Fibroblast of villous mesenchyme (primary cell): Measurements from ENCODE around the gene DUSP15. TPM values are rescaled to one million over a fixed set of nuclear protein-coding genes. Genes with fewer than 3 reads are reported as not detected.
"Not testable (repeated sequence)": the region's sequence is repeated elsewhere in the genome, so short reads cannot be mapped to it uniquely, and the experiment has no call there.

Experiments
- DNase-seq: peaks from one replicate; pipeline ENCODE4 v3.0.0-alpha.2; 2010; ENCODE audit warnings: low read depth
- H3K4me3 ChIP-seq: 2 replicates; pipeline ENCODE4 v1.5.1; 2011; ENCODE audit warnings: low read depth, mild to moderate bottlenecking, low read length
- total RNA-seq: library from RNA; depleted of rRNA; stranded (reverse); fragments of >200 nt; gene quantifications from 2 replicates; pipeline ENCODE4 v1.2.3, GENCODE V29; 2012
- TF ChIP-seq, protein P1 (sequence below): IDR thresholded peaks from 2 replicates; pipeline ENCODE4 v1.5.1; 2012; ENCODE audit warnings: low read depth, mild to moderate bottlenecking, low read length; ENCODE audit not compliant: insufficient read depth

The DUSP15 gene
- total RNA-seq, 1 donor = not detected

DNA sequence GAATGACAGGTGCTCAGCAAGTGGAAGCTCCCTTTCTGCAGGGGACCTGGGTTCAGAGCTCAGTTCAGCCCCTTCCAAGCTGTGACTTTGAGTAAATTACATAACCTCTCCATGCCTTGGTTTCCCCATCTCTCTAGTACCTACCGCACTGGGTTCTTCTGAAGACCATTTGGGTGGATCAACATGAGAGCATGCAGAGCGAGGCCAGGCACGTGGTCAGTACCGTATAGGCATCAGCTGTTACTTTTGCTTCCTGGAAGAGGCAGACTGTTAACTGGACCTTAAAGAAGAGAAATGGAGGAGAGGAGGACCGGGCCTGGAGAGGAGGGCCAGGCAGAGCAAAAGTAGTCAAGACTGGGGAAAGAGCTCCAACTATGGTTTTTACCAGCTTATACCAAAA is 52.9 kb downstream of the DUSP15 start:
- no peak overlapping the region for H3K4me3 ChIP-seq
- DNase-seq = no peak
- TF ChIP-seq, protein P1, sequence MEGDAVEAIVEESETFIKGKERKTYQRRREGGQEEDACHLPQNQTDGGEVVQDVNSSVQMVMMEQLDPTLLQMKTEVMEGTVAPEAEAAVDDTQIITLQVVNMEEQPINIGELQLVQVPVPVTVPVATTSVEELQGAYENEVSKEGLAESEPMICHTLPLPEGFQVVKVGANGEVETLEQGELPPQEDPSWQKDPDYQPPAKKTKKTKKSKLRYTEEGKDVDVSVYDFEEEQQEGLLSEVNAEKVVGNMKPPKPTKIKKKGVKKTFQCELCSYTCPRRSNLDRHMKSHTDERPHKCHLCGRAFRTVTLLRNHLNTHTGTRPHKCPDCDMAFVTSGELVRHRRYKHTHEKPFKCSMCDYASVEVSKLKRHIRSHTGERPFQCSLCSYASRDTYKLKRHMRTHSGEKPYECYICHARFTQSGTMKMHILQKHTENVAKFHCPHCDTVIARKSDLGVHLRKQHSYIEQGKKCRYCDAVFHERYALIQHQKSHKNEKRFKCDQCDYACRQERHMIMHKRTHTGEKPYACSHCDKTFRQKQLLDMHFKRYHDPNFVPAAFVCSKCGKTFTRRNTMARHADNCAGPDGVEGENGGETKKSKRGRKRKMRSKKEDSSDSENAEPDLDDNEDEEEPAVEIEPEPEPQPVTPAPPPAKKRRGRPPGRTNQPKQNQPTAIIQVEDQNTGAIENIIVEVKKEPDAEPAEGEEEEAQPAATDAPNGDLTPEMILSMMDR = no peak

DNA sequence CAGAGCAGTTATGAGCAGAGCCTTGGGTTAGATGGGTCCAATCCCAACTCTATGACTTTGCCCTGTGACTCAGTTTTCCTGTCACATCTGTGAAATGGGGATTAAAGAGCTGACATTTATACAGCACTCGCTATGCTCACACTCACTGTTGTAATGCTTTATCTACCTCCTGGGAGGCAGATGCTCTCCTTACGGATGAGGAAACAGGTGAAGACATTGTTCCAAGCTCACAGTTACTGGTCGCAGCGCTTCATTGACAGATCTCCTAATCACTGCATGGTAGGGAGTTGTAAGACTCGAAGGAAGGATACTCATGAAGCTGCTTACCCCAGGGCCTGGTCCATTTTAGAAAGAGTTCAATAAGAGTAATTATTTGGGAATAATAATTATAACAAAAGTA is 54.1 kb downstream of the DUSP15 start:
- TF ChIP-seq, protein P1 = no peak
- no peak overlapping the region for H3K4me3 ChIP-seq
- no peak for DNase-seq

DNA sequence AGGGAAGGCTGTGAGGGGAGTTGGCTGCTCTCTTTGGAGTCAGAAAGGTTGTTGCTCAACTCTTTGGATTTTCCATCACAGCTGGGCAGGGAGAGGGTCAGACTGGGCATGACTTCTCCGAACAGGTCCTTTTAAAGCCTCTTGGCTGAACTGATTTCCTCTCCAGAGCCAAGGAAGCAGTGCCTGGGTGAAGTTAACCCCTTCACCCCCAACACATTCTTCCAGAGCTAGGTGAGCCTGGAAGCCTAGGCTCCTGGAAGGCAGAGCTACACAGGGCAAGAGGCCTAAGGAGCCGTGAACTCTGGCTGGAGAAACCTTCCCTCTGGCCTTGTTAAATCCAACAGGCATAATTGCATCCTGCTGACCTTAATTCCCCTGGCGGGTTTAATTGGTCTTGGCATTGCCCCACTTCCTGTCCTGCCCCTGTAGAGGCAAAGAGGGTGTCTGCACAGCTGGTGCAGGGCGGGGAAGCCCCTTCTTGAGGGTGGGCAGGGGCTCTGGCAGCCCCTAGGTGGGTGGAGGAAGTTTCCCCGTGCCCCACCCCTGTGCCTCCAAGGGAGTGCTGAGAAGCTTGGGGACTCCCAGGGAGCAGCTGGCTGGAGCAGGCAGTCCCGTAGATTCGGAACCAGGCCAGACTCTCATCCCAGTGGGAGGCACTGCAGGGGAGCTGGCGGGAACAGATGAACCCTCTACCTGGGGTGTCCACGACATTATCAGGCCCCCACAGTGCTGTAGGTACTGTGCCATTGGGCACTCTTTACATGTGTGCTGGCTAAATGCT is 54.7 kb downstream of the DUSP15 start:
- DNase-seq = peak; percentile 46

DNA sequence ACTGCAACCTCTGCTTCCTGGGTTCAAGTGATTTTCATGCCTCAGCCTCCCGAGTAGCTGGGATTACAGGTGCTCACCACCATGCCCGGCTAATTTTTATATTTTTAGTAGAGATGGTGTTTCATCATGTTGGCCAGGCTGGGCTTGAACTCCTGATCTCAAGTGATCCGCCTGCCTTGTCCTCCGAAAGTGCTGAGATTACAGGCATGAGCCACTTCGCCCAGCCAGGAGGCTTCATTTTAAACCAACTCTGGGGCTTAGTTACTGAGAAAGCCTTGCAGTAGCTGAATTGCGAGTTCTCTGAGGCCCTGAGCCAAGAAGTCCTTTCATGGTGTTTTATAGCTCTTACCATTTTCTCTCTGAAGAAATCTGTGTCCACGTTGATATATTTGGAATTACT is 56.2 kb downstream of the DUSP15 start:
- H3K4me3 ChIP-seq, DNase-seq: not testable (repeated sequence)

More for the DNA sequence above, 54.7 kb downstream of the DUSP15 start:
- TF ChIP-seq, protein P1 = no peak
- no peak overlapping the region for H3K4me3 ChIP-seq

GRCh38 chr20:31813611-31814010 is 56.7 kb downstream of the DUSP15 start:
- DNase-seq = no peak
- TF ChIP-seq, protein P1 = no peak
- no peak overlapping the region for H3K4me3 ChIP-seq

GRCh38 chr20:31811796-31812728 is 58.3 kb downstream of the DUSP15 start:
- TF ChIP-seq, protein P1 = no peak
- H3K4me3 ChIP-seq = no peak overlapping the region
- DNase-seq = peak; percentile 93

DNA sequence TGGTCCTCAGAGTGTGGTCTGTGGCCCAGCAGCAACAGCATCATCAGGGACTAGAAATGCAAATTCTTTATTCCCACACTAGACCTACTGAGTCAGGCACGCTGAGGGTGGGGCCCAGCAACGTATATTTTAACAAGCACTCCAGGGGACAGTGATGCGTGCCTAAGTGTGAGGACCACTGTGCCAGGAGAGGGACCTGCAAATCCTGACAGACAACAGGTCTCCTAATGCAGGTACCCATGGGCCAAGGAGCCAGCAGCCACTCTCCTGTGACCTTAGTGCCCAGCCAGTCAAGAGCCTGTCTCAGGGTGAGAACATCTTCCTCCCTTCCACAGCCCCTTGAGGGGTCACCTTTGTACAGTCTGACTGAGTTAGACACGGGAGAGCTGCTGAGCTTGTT is 59.1 kb downstream of the DUSP15 start:
- H3K4me3 ChIP-seq = no peak overlapping the region
- TF ChIP-seq, protein P1 = no peak
- DNase-seq = no peak
